Hepatic stellate cell (primary cell): ENCODE data around the gene PGS1.

Source experiments
- DNase-seq: peaks from one replicate; pipeline ENCODE4 v3.0.0; 2011; ENCODE audit warnings: low spot score

Gene PGS1

GRCh38 chr17:78408476-78409050 lies 30.1 kb downstream of the PGS1 start:
- DNase-seq, result no peak

GRCh38 chr17:78409191-78409928 lies 30.9 kb downstream of the PGS1 start:
- DNase-seq, result no peak

- no peak for DNase-seq
Observed at GRCh38 chr17:78411241-78411857, 32.9 kb downstream of the PGS1 start.

- peak; percentile 50 for DNase-seq
Observed at GRCh38 chr17:78412403-78412802, 34.0 kb downstream of the PGS1 start.

GRCh38 chr17:78414178-78415162 lies 36.0 kb downstream of the PGS1 start:
- no peak for DNase-seq

GRCh38 chr17:78415821-78416711 lies 37.6 kb downstream of the PGS1 start:
- DNase-seq, result peak; percentile 75

GRCh38 chr17:78416791-78417530 lies 38.5 kb downstream of the PGS1 start:
- DNase-seq, result peak; percentile 55

- no peak for DNase-seq
Observed at GRCh38 chr17:78417531-78417909, 39.1 kb downstream of the PGS1 start.

- DNase-seq, result no peak
Observed at GRCh38 chr17:78418326-78419026, 40.0 kb downstream of the PGS1 start.

GRCh38 chr17:78419970-78420815 lies 41.7 kb downstream of the PGS1 start:
- no peak for DNase-seq

- no peak for DNase-seq
Observed at GRCh38 chr17:78421084-78421533, 42.7 kb downstream of the PGS1 start.

- peak; percentile 92 for DNase-seq
Observed at GRCh38 chr17:78421534-78422266, 43.3 kb downstream of the PGS1 start.

- no peak for DNase-seq
Observed at GRCh38 chr17:78422267-78422605, 43.8 kb downstream of the PGS1 start.

- no peak for DNase-seq
Observed at GRCh38 chr17:78422872-78423588, 44.6 kb downstream of the PGS1 start.

GRCh38 chr17:78423961-78424675 lies 45.7 kb downstream of the PGS1 start:
- no peak for DNase-seq

GRCh38 chr17:78425429-78425828 lies 47.0 kb downstream of the PGS1 start:
- DNase-seq, result no peak
